ENCODE data around the gene ATG4B. TPM values are rescaled to one million over a fixed set of nuclear protein-coding genes. Genes with fewer than 3 reads are reported as not detected.

The ATG4B gene
- total RNA-seq, 1 experiment from 2014 or later: 78.0 TPM

GRCh38 chr2:241619597-241620418 lies 17.7 kb upstream of the ATG4B start:
- H3K27ac ChIP-seq: no peak overlapping the region
- H3K4me3 ChIP-seq: no peak overlapping the region
- no peak for DNase-seq
- peaks cover 24% of the 10 kb centered on the region for H3K36me3 ChIP-seq
- H3K4me1 ChIP-seq: no peaks in the 10 kb centered on the region
- no peaks in the 10 kb centered on the region for H3K27me3 ChIP-seq
- H3K9me3 ChIP-seq (replicated peaks): no peaks in the 10 kb centered on the region

DNA sequence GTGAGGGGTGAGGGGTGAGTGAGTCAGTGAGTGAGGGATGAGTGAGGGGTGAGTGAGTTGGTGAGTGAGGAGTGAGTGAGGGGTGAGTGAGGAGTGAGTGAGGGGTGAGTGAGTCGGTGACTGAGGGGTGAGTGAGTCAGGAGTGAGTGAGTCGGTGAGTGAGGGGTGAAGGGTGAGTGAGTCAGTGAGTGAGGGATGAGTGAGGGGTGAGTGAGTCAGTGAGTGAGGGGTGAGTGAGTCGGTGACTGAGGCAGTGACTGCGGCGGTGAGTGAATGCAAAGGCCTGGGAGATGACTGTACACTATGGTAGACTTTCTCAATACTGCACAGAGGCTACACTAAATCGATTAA lies 17.1 kb upstream of the ATG4B start:
- no peak for DNase-seq
- Histone ChIP-seq H3K4me3 (no peak overlapping the region), H3K27ac (no peak overlapping the region), H3K36me3 (peaks cover 24% of the 10 kb centered on the region), H3K9me3 (replicated peaks) (no peaks in the 10 kb centered on the region), H3K4me1 (no peaks in the 10 kb centered on the region), H3K27me3 (no peaks in the 10 kb centered on the region)

- DNase-seq: no peak
- no peaks in the 10 kb centered on the region for H3K9me3 ChIP-seq (replicated peaks)
- no peaks in the 10 kb centered on the region for H3K27me3 ChIP-seq
- peaks cover 51% of the 10 kb centered on the region for H3K36me3 ChIP-seq
- no peak overlapping the region for H3K27ac ChIP-seq
- no peak overlapping the region for H3K4me3 ChIP-seq
- H3K4me1 ChIP-seq: no peaks in the 10 kb centered on the region
Measured at GRCh38 chr2:241627675-241628074, 9.8 kb upstream of the ATG4B start.

DNA sequence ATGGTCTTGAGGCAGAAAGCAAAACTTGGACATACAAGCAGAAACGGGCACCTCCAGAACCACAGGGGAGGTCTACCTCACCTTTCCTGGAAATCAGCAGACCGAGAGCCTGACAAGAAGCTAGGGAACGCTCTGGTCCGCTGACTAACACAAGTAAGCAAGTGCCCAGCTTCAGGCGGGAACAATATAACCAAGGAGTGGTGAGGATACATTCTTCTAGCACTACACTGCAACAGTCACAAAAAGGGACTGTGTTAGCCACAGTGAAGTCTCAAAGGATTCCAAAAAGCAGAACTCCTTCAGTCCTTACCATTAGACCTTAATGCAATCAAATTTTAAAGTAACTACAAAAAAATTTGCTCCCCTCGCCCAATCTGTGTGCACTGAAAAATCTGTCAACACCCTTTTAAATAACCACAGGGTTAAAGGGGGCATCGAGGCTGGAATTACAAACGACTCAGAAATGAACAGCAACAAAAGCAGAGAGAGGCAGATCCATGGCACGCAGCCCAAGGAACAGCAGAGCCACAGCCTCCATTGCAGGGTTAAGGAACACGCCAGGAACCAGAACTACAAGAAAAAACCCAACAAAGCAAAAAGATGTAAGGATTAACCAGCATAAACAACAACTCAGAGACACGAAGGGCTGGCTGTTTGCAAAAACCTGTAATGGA lies 7.6 kb upstream of the ATG4B start:
- Histone ChIP-seq H3K27me3 (no peaks in the 10 kb centered on the region), H3K36me3 (peaks cover 52% of the 10 kb centered on the region), H3K27ac (no peak overlapping the region), H3K4me1 (no peaks in the 10 kb centered on the region), H3K4me3 (no peak overlapping the region), H3K9me3 (replicated peaks) (no peaks in the 10 kb centered on the region)
- DNase-seq: no peak

DNA sequence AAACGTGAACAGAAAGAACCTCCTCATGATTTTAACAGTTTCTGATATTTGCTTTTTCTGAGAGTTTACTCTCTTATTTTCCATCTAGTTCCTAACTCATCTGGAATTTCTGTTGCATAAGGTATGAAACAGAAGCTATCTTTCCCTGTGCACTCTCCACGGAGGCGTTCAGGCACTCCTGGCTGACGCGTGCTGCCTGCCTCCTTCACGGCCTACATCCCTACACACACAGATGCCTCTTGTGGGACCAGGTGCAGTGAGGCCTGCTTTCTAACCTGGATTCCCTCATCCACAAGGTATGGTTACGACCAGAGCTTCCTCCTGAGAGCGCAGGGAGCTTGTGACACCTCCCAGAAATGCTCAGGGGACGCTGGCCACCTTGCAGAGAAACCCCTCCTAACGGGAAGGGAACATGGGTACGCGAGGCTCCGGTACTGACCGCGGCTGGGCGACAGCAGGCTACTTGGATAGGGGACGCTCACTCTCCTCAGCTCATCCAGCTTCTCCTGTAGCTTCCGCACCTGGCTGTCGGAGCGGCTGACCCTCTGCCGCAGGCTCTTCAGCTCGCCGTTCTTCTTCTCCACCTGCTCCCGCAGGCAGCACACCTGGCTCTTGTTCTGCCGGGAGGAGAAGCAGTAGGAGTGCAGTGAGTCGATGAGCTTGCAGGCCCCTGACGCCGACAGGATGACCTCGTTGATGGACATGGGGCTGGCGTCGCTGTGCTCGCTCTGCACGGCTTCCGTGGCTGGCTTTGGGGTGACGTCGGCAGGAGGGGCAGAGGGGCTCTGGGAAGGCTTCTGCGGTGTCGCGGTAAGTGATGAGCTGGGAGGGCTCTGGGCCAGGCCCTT lies 4.8 kb upstream of the ATG4B start:
- DNase-seq: no peak
- no peak overlapping the region for H3K4me3 ChIP-seq
- H3K27ac ChIP-seq: no peak overlapping the region
- H3K9me3 ChIP-seq (replicated peaks): no peaks in the 10 kb centered on the region
- H3K27me3 ChIP-seq: no peaks in the 10 kb centered on the region
- no peaks in the 10 kb centered on the region for H3K4me1 ChIP-seq
- peaks cover 43% of the 10 kb centered on the region for H3K36me3 ChIP-seq

GRCh38 chr2:241633561-241633960 lies 3.9 kb upstream of the ATG4B start:
- no peak overlapping the region for H3K27ac ChIP-seq

GRCh38 chr2:241635756-241636155 lies 1.7 kb upstream of the ATG4B start:
- peak overlapping the region; percentile 60 for H3K27ac ChIP-seq
- no peaks in the 10 kb centered on the region for H3K27me3 ChIP-seq
- peak in 1 of 2 experiments; percentile 22 for DNase-seq

More at GRCh38 chr2:241633561-241633960, 3.9 kb upstream of the ATG4B start:
- Histone ChIP-seq H3K4me3 (no peak overlapping the region), H3K4me1 (peaks cover 4% of the 10 kb centered on the region), H3K9me3 (replicated peaks) (no peaks in the 10 kb centered on the region), H3K36me3 (peaks cover 40% of the 10 kb centered on the region), H3K27me3 (no peaks in the 10 kb centered on the region)
- DNase-seq: no peak

GRCh38 chr2:241636182-241637017 lies 1.1 kb upstream of the ATG4B start:
- Histone ChIP-seq H3K27me3 (no peaks in the 10 kb centered on the region), H3K36me3 (peaks cover 43% of the 10 kb centered on the region), H3K27ac (peak overlapping the region; percentile 60), H3K9me3 (replicated peaks) (no peaks in the 10 kb centered on the region), H3K4me3 (peak overlapping the region; percentile 95), H3K4me1 (peaks cover 4% of the 10 kb centered on the region)
- peak; percentile 53 to 64 for DNase-seq

More at GRCh38 chr2:241635756-241636155, 1.7 kb upstream of the ATG4B start:
- H3K36me3 ChIP-seq: peaks cover 49% of the 10 kb centered on the region
- H3K4me3 ChIP-seq: peak overlapping the region; percentile 95
- H3K9me3 ChIP-seq (replicated peaks): no peaks in the 10 kb centered on the region
- peaks cover 4% of the 10 kb centered on the region for H3K4me1 ChIP-seq

- Histone ChIP-seq H3K4me1 (peaks cover 4% of the 10 kb centered on the region), H3K36me3 (peaks cover 32% of the 10 kb centered on the region), H3K9me3 (replicated peaks) (no peaks in the 10 kb centered on the region), H3K4me3 (peak overlapping the region; percentile 95), H3K27ac (peak overlapping the region; percentile 98; the same call in 1 of the 2 replicates), H3K27me3 (no peaks in the 10 kb centered on the region)
- peak; percentile 47 to 49 for DNase-seq
Measured at GRCh38 chr2:241637795-241638660, 535 bp downstream of the ATG4B start.

DNA sequence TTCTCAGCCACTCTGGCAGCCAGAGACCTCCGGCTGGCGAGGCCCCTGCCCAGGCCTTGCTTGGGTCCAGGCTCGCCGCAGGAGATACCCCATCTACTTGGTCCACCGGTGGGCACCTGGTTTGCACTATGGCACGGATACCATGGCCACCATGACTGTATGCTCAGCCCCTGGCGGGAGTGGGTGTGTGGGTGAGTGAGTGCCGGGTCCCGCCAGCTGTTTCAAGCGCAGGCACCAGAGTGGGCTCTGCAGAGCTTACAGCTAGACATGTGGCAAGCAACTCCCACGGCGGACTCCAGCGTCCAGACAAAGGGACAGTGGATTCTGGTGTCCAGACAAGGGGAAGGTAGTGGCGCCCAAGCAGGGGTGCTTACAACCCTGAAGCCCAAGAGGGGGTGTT lies 1.4 kb downstream of the ATG4B start:
- H3K27ac ChIP-seq: no peak overlapping the region
- peaks cover 4% of the 10 kb centered on the region for H3K4me1 ChIP-seq
- no peaks in the 10 kb centered on the region for H3K27me3 ChIP-seq
- peaks cover 23% of the 10 kb centered on the region for H3K36me3 ChIP-seq
- DNase-seq: no peak
- no peak overlapping the region for H3K4me3 ChIP-seq
- no peaks in the 10 kb centered on the region for H3K9me3 ChIP-seq (replicated peaks)

GRCh38 chr2:241639385-241639784 lies 1.9 kb downstream of the ATG4B start:
- H3K36me3 ChIP-seq: peaks cover 26% of the 10 kb centered on the region
- H3K27ac ChIP-seq: no peak overlapping the region
- no peaks in the 10 kb centered on the region for H3K27me3 ChIP-seq
- no peaks in the 10 kb centered on the region for H3K9me3 ChIP-seq (replicated peaks)
- no peak overlapping the region for H3K4me3 ChIP-seq
- no peak for DNase-seq
- peaks cover 4% of the 10 kb centered on the region for H3K4me1 ChIP-seq

DNA sequence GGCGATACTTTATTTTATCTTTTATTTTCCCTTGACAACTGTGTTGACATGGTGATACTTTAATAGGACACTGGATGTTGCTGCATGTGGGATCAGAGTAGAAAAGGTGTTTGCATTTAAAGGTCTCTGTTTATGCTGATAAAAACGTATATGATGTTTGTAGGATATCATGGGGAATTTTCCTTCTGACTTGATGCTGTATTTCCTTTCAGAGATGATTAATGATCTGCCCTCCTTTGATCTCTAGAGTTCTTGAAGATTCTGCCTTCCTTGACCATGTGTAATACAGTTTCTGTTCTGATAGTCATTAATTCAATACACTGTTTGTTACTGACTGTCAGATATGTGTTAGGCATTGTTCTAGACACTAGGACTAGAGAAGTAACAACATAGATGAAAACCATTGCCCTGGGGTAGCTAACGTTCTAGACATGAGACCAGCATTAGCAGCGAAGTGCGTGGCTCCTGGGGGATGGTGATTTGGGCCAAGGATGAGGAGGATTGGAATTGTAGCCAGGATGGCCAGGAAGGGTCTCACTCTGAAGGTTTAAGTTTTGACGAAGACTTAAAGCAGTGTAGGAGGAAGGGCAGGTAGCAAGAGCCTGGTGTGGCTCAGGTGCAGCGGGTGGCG lies 2.8 kb downstream of the ATG4B start:
- H3K27ac ChIP-seq: no peak overlapping the region
- DNase-seq: no peak
- no peaks in the 10 kb centered on the region for H3K27me3 ChIP-seq
- peaks cover 25% of the 10 kb centered on the region for H3K36me3 ChIP-seq
- H3K4me1 ChIP-seq: peaks cover 4% of the 10 kb centered on the region
- H3K9me3 ChIP-seq (replicated peaks): no peaks in the 10 kb centered on the region
- H3K4me3 ChIP-seq: no peak overlapping the region

- no peaks in the 10 kb centered on the region for H3K9me3 ChIP-seq (replicated peaks)
- H3K27me3 ChIP-seq: no peaks in the 10 kb centered on the region
- no peak for DNase-seq
- H3K36me3 ChIP-seq: peaks cover 32% of the 10 kb centered on the region
- H3K4me3 ChIP-seq: no peak overlapping the region
- no peak overlapping the region for H3K27ac ChIP-seq
- H3K4me1 ChIP-seq: peaks cover 4% of the 10 kb centered on the region
Measured at GRCh38 chr2:241641631-241642030, 4.1 kb downstream of the ATG4B start.

Data from SJCRH30 (cell line).